Testis (tissue), 2 donors: ENCODE measurements around the gene MACROD2.

Experiments
- CTCF ChIP-seq, 3 experiments: fragments of 450-650 bp in 2 of 3; fragments of 200-600 bp in 1 of 3; sonication (generic) in 1 of 3; IDR thresholded peaks; one replicate each; pipeline ENCODE4 v1.5.1; 2016 to 2019; ENCODE audit warnings: antibody characterized with exemption in 3 of 3, mild to moderate bottlenecking in 2 of 3, moderate library complexity in 1 of 3
- POLR2A ChIP-seq: fragments of 450-650 bp; IDR thresholded peaks from one replicate; pipeline ENCODE4 v1.6.1; 2017; ENCODE audit warnings: antibody characterized with exemption, mild to moderate bottlenecking, moderate library complexity

GRCh38 chr20:14706555-14706954, 711.2 kb downstream of the MACROD2 start:
- TF ChIP-seq CTCF (IDR thresholded peaks at IDR 0.05) (no peak), POLR2A (no peak)
